Stimulated activated CD8-positive, alpha-beta memory T cell treated with anti-CD3 and anti-CD28 coated beads, Interleukin-4, amount 100 ng/mL, for 24 hours (primary cell): ENCODE data around the gene HMSD.
A peak's percentile ranks its signal among the peaks of the same experiment; 100 is the strongest.

Experiments
- DNase-seq: peaks from one replicate; pipeline ENCODE4 v3.0.0-alpha.2; 2020; ENCODE audit warnings: low read depth

The HMSD gene

DNA sequence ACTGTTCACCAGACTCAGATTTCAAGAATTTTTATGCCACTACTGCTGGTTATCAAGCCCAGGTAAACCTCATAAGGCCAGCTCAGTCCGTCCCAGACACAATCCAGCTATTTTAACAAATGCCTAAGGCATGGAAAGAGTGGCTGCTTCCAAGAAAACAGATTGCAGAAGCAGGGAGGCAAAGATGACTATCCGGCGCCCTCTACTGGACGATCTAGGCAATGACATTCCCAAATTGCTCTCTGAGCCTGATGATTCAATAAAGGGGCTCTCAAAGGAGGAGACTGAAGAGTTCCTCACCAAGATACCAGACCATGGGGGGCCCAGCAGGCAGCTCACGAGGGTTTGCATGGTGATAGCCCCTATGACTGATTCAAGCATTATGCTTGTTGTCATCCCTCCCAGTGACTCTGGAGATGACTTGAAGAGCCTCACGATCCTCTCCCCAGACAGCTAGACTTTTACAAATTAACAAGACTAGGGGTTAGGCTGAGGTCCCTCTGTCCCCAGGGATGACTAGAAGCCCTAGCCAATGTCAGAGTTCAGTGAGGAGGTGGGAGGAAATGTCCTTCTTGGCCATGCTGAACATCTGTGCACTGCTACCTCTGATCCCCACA, 45.8 kb downstream of the HMSD start:
- peak; percentile 7 for DNase-seq

DNA sequence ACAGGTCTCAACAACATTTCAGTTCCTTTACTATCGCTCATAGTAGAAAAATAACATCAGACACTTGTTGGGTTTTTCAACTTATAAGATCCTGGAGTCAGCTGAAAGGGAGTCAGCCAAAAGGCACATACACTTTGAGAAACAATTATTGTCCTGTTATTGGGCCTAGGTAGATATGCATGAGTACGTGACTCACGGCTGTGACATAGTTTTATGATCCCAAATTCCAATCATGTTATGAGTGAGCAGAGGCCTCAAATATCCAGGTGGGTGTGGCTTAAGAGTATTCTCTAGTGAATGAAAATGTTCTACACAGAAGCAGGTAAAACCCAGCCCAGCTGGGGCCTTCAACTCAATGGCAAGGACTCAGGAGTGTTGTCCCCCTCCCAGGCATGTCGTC, 47.9 kb downstream of the HMSD start:
- DNase-seq: no peak

DNA sequence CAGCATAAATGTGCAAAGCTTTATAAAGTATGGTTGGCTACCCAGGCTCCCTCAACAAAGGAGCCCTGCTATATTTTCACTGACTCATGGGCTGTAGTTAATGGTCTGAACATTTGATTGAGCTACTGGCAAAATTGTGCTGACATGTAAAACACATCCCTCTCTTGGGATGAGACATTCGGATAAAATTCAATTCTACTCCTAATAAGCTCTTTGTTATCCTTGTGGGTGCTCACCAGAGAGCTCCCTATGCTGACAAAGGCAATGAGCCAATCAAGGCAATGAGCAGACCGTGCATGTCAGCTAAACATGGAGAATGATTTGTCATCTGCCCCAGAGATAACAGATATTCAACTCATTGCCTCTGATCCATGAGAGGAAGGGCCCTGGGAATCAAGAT, 48.5 kb downstream of the HMSD start:
- DNase-seq: no peak

DNA sequence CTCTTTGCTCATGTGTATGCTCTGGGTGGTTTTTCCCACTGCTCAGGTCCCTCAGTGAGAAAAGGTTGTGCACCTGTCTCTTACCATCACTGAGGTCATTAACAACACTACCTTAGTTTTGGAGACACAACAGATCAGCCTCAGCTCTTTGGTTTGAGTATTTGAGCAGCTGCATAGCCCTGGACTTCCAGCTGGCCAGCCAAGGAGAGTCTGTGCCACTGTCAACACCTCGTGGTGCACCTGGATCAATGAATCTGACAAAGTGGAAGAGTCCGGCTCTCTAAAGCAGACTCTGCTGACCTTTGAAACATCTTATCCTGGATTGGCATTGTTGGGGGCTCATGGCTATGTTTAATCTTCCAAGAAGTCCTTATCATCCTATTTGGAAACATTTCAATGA, 50.8 kb downstream of the HMSD start:
- no peak for DNase-seq

DNA sequence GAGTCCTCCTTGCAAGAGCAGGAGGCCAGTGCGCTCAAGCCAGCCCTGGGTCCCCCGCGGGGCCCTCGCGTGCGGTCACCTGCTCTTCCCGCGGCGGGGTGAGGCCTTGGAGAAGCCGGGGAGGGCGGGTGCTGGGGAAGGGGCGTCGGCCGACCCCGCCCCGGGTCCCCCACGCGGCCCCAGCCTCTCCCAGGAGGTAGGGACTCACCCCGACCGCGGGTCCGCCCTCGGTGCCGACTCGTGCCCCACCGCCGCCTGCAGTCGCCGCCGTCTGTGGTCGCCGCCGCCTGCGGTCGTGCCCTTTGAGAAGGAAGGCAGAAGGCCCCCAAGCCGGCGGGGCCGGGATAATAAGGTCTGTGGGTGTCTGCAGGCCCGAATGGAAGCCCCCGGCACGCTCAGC, 53.5 kb downstream of the HMSD start:
- DNase-seq: no peak

DNA sequence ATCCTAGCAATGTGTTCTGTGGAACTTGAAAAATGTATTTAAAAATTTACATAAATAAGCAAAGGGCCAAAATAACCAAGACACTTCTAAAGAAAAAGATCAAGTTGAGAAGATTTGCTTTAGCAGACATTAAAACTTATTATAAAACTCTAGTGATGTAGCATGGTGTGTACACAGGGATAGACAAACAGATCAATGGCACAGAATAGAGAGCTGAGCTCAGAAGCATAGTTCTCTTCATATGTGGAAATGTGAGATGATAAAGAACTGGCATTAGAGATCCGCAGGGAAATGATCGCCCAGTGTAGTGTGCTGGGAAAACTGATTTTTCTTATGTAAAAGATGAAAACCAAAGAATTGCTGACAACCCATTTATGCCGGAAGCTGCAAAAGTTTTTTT, 60.2 kb downstream of the HMSD start:
- no peak for DNase-seq
